Panc1 (cell line): ENCODE measurements around the gene P2RX4. TPM values are rescaled to one million over a fixed set of nuclear protein-coding genes. Genes with fewer than 3 reads are reported as not detected.

Source experiments
- ATAC-seq: fragments of 200-7000 bp; cut with Tn5 transposase; 2 replicates; pipeline ENCODE4 v1.9.1; 2020; ENCODE audit warnings: mild to moderate bottlenecking, moderate library complexity
- BruUV-seq: library from RNA; stranded (reverse); fragments of 400-500 nt; replicated peaks from 2 replicates; lab custom pipeline; 2021; lab: Mats Ljungman, UMichigan
- CTCF ChIA-PET: fragments of 300-600 bp; sonication (Branson Sonifier 250); formaldehyde crosslinking; loops from one replicate; lab custom pipeline; 2022; ENCODE audit warnings: antibody characterized with exemption; lab: Charles Lee
- POLR2A ChIA-PET: fragments of 300-600 bp; sonication (Branson Sonifier 250); formaldehyde crosslinking; loops from one replicate; lab custom pipeline; 2022; ENCODE audit warnings: antibody characterized with exemption; lab: Charles Lee
- DNase-seq: peaks from one replicate; pipeline ENCODE4 v3.0.0-alpha.2; 2010; ENCODE audit warnings: low read depth, low spot score
- H3K27ac ChIP-seq: 2 replicates; pipeline ENCODE4 v1.5.1; 2011; ENCODE audit warnings: mild to moderate bottlenecking, low read length, inconsistent platforms
- H3K27me3 ChIP-seq: fragments of 200-500 bp; sonication (Bioruptor generic); 2 replicates; pipeline ENCODE4 v1.6.0; 2014; ENCODE audit warnings: low read length, inconsistent platforms; ENCODE audit not compliant: control insufficient read depth, insufficient read depth
- H3K36me3 ChIP-seq: fragments of 200-500 bp; sonication (Bioruptor generic); 2 replicates; pipeline ENCODE4 v1.5.1; 2014; ENCODE audit warnings: inconsistent platforms, mild to moderate bottlenecking, low read length, moderate library complexity; ENCODE audit not compliant: control insufficient read depth, insufficient read depth
- H3K4me1 ChIP-seq: 2 replicates; pipeline ENCODE4 v1.5.1; 2011; ENCODE audit warnings: inconsistent platforms, mild to moderate bottlenecking, low read length, moderate library complexity; ENCODE audit not compliant: control insufficient read depth, insufficient read depth
- H3K4me3 ChIP-seq, 2 experiments: 2 replicates each; pipeline ENCODE4 v1.5.1; 2011 to 2012; ENCODE audit warnings: low read depth in 2 of 2, low read length in 2 of 2, mild to moderate bottlenecking in 2 of 2, inconsistent platforms in 1 of 2, moderate library complexity in 1 of 2
- H3K9me3 ChIP-seq: fragments of 200-500 bp; sonication (Bioruptor generic); 2 replicates; pipeline ENCODE4 v1.5.1; 2014; ENCODE audit warnings: low read depth, mild to moderate bottlenecking, inconsistent platforms, low read length, moderate library complexity; ENCODE audit not compliant: control insufficient read depth, insufficient read depth
- CTCF ChIP-seq: fragments of 450-650 bp; IDR thresholded peaks from 2 replicates; pipeline ENCODE4 v1.5.1; 2017; ENCODE audit warnings: mild to moderate bottlenecking
- POLR2AphosphoS5 ChIP-seq: IDR thresholded peaks from 2 replicates; pipeline ENCODE4 v1.6.1; 2012; ENCODE audit warnings: mild to moderate bottlenecking, low read depth, low read length, moderate library complexity
- REST ChIP-seq, 2 experiments: IDR thresholded peaks; 2 replicates each; pipeline ENCODE4 v1.6.1; 2011 to 2012; ENCODE audit warnings: low read depth in 2 of 2, control low read depth in 1 of 2, low read length in 1 of 2, mild to moderate bottlenecking in 1 of 2, moderate library complexity in 1 of 2; ENCODE audit not compliant: insufficient read depth in 1 of 2
- SIN3A ChIP-seq: IDR thresholded peaks from 2 replicates; pipeline ENCODE4 v1.6.1; 2012; ENCODE audit warnings: low read depth, mild to moderate bottlenecking, low read length, moderate library complexity, borderline replicate concordance; ENCODE audit not compliant: insufficient read depth
- TCF7L2 ChIP-seq: IDR thresholded peaks from 2 replicates; pipeline ENCODE4 v1.6.1; 2011; ENCODE audit warnings: mild to moderate bottlenecking, low read depth, low read length, inconsistent platforms
- in situ Hi-C: cut with HindIII; loops from 2 replicates; pipeline ENCODE4 v1.10.0; 2016; ENCODE audit warnings: low sequenced_read_pairs, low pct_unique_long_range_greater_than_20kb
- intact Hi-C: fragments of 100-400 bp; cut with micrococcal nuclease; formaldehyde crosslinking; loops from one replicate; pipeline ENCODE4 v1.10.0; 2022; ENCODE audit not compliant: unreplicated experiment
- total RNA-seq: library from RNA; stranded (reverse); gene quantifications from one replicate; pipeline ENCODE4 v1.2.1, GENCODE V29; 2021; ENCODE audit not compliant: unreplicated experiment

The P2RX4 gene
- total RNA-seq, 1 experiment from 2014 or later = 12.4 TPM

GRCh38 chr12:121238086-121238485 lies 28.2 kb downstream of the P2RX4 start:
- TF ChIP-seq TCF7L2 (no peak), SIN3A (no peak)
- DNase-seq (no peak), ATAC-seq (no peak)
- CTCF ChIA-PET = interaction anchor here (0.6 to 0.7 kb wide), 2 partner anchors 73 to 178 kb away, joined by 4 to 6 read pairs; no protein-coding TSS in a partner anchor
- intact Hi-C loops = no loop called here
- BruUV-seq = no TSS peak
- Histone ChIP-seq H3K9me3 (no peaks in the 10 kb centered on the region), H3K4me3 (no peak overlapping the region), H3K4me1 (no peaks in the 10 kb centered on the region), H3K27me3 (no peaks in the 10 kb centered on the region), H3K36me3 (no peaks in the 10 kb centered on the region), H3K27ac (no peak overlapping the region)
- in situ Hi-C loops = no loop called here
- POLR2A ChIA-PET = interaction anchor here (0.6 kb wide), 1 partner anchor 79 kb away, joined by 10 read pairs; no protein-coding TSS in a partner anchor

- Histone ChIP-seq H3K4me3 (no peak overlapping the region), H3K36me3 (no peaks in the 10 kb centered on the region), H3K4me1 (no peaks in the 10 kb centered on the region), H3K9me3 (no peaks in the 10 kb centered on the region), H3K27me3 (no peaks in the 10 kb centered on the region), H3K27ac (no peak overlapping the region)
- BruUV-seq = no TSS peak
- POLR2A ChIA-PET = interaction anchor here (0.6 kb wide), 1 partner anchor 79 kb away, joined by 10 read pairs; no protein-coding TSS in a partner anchor
- DNase-seq (no peak), ATAC-seq (no peak)
- TF ChIP-seq SIN3A (no peak), CTCF (no peak), POLR2AphosphoS5 (no peak), REST (IDR thresholded peaks at IDR 0.05; ENCODE audit: insufficient read depth in 1 of 2, low read depth in 2 of 2, low read length in 1 of 2) (no peak), TCF7L2 (no peak)
- in situ Hi-C loops = no loop called here
- intact Hi-C loops = no loop called here
- CTCF ChIA-PET = no interaction called here
Observed at GRCh38 chr12:121238604-121239350, 28.8 kb downstream of the P2RX4 start.
